Activated gamma-delta T cell treated with anti-CD3 and anti-CD28 coated beads, Interleukin-2, amount 50 U/mL, for 16 hours (primary cell): ENCODE results near the gene FAM107B.
"Not testable (repeated sequence)": the region's sequence is repeated elsewhere in the genome, so short reads cannot be mapped to it uniquely, and the experiment has no call there.

Experiments
- DNase-seq: peaks from one replicate; pipeline ENCODE4 v3.0.0-alpha.2; 2020; ENCODE audit warnings: low read depth

The FAM107B gene

GRCh38 chr10:14736043-14736442, 38.7 kb downstream of the FAM107B start:
- DNase-seq = no peak

GRCh38 chr10:14731875-14732512, 42.7 kb downstream of the FAM107B start:
- DNase-seq = no peak

DNA sequence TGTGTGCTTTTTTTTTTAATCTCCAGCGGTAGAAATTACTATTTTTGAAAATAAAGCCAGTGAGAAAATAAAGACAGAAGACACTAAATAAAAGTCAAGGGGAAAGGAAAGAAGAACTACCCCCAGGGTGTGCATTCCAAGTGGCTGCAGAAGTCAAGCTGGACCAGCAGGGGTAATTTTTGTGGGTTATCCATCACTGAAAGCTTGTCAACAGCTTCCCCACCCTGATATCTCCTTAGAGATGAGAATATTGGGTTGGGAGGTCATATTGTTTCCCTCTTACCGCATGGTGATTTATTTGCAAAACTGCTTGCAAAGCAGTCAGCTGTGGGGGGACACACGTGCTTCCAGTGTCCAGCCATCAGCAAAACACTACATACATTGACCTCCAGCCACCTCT, 46.4 kb downstream of the FAM107B start:
- no peak for DNase-seq

DNA sequence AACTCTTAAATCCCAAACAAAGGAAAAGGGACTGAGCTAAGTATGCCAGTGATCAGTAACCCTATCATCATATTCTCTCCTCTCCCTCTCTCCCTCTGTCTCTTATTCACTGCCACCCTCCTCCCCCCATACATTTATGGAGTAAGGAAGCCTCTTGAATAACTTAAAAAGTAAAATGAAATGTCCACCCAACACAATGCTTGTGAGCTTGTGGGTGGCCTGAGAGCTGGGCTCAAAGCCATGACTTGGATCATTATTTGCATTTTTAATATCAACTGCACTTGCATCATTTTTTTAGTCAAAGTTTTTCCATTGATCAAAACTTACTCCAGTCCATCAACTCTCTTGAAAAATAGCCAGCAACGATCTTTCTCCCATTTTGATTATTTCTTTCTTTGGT, 46.8 kb downstream of the FAM107B start:
- DNase-seq = no peak

DNA sequence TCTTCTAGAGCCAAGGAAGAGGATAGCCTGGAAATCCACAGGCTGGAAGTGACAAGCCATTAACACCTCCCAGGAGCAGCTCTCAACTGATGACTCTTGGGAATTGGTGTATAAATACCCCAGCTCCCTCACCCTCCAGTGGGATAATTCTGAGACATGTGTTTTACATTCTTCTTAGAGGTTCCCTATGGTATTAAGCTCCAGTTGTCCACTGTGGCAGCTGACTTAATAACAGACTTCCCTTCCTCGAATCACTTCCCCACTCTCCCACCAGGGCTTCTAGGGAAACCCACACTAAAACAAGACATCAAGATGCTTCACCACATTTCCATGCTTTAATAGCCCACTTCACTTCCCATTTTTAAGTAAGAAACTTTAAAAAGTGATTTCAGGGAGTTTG, 47.2 kb downstream of the FAM107B start:
- no peak for DNase-seq

GRCh38 chr10:14724931-14725330, 49.8 kb downstream of the FAM107B start:
- no peak for DNase-seq

DNA sequence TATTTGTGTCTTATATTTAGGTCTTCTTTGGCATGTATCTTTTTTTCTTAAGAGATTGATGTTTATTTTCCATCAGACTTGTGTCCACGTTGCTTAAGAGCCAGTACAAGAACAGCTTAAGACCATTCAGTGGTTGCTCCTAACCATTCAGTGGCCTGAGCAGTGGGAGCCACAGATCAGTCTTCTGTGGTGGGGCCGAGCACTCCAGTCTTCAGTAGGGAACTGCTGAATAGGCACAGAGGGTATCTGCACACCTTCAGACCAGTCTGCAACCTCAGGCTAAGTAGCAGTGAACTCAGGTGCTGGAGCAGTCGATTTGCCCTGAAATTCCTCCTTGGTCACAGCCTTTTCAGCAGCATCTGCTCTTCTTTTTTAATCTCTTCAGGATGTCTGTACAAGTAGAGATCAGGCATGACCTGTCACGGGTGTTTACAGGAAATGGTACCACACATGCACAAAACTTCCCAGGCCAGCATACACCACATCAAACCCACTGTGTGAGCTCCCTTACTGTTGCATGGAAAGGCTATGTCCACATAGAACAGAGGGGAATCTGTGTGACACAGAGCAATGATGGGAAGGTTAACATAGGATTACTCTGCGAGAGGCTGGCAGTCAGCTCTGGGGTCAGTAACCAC, 51.5 kb downstream of the FAM107B start:
- DNase-seq = no peak

GRCh38 chr10:14717552-14717951, 57.1 kb downstream of the FAM107B start:
- no peak for DNase-seq

DNA sequence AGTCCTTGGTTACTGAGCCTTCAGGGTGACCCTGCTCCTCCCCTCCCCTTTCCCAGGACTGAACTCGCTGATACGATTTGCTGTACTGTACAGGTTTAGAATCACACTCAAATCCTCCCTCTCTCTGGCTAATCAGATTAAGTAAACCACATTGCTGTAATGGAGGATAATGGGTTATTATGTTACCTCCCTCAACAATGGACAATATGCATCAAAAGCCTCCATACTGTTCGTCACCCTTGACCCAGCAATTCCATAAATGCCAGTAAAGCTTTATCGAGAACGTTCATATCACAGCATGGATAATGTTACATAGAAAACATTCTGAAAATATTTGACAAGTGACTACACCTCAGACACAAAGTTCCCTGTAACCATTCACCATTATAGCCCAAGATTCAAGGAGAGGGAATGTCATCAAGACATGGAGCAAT, 61.7 kb downstream of the FAM107B start:
- no peak for DNase-seq

DNA sequence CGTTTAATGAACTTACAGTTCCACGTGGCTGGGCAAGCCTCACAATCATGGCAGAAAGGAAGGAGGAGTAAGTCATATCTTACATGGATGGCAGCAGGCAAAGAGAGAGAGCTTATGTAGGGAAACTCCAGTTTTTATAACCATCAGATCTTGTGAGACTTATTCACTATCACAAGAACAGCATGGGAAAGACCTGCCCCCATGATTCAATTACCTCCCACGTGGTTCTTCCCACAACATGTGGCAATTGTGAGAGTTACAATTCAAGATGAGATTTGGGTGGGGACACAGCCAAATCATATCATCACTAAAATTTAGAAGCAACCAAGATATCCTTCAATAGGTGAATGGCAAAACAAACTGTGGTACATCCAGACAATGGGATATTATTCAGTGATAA, 65.4 kb downstream of the FAM107B start:
- DNase-seq = not testable (repeated sequence)

- DNase-seq = no peak
Observed at GRCh38 chr10:14707481-14707880, 67.2 kb downstream of the FAM107B start.

DNA sequence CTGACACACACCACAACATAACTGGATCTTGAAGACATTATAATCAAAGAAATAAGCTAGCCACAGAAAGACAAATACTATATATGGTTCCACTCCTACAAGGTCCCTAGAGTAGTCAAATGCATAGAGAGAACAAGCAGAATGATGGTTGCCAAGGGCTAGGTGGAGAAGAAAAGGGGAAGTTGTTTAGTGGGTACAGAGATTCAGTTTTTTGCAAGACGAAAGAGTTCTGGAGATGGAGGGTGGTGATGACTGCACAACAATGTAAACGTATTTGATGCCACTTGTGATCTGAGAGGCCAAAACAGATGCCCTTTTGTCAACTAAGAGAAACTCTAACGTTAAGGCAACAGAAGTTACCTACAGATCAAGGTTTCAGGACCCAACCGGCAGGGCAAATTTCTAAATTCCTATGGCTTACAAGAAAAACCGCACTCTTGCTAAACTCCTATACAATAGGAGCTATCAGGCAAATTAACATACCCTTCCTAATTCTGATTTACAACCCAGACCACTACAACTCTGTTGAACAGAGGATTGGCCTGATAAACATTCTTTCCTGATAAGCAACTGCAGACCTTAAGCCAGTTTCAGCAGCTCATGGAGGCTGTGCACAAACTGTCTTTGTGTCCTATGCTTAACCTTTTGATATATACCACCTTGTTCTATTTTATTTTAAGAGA, 69.0 kb downstream of the FAM107B start:
- DNase-seq = no peak

- DNase-seq = no peak
Observed at GRCh38 chr10:14703631-14704001, 71.1 kb downstream of the FAM107B start.

- no peak for DNase-seq
Observed at GRCh38 chr10:14701466-14701865, 73.2 kb downstream of the FAM107B start.

- DNase-seq = no peak
Observed at GRCh38 chr10:14700546-14700945, 74.2 kb downstream of the FAM107B start.

GRCh38 chr10:14699482-14699881, 75.2 kb downstream of the FAM107B start:
- DNase-seq = no peak

- no peak for DNase-seq
Observed at GRCh38 chr10:14698829-14699170, 75.9 kb downstream of the FAM107B start.

DNA sequence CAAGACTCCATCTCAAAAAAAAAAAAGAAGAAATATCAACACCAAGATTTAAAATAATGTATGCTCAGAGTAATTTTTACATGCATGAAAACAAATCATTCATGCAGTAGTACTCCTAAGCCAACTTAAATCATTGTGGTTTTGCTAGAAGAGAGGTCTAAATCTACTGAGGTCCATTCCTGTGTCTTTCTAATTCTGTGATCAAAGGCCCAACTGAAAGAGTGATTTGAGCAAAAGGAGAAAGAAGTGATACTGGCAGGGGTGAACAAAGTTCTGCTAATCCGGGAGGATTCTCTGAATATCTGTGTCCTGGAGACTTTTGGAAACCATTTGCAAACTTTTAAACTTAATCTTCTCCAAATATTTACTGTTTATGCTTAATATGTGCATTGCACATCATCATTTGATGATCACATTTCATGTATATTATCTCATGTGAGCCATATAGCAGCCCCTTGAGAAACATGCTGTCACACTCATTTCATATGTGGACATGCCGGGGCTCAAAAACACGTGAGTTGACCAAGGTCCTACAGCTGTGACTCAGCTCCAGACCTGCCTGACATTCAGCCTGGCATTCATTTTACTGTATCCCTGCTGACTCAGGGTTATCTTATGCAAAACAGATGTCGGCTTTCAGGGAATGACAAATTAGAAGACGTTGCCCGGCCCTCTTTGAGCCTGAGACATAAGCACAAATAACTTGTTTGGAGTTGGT, 76.4 kb downstream of the FAM107B start:
- DNase-seq = no peak

DNA sequence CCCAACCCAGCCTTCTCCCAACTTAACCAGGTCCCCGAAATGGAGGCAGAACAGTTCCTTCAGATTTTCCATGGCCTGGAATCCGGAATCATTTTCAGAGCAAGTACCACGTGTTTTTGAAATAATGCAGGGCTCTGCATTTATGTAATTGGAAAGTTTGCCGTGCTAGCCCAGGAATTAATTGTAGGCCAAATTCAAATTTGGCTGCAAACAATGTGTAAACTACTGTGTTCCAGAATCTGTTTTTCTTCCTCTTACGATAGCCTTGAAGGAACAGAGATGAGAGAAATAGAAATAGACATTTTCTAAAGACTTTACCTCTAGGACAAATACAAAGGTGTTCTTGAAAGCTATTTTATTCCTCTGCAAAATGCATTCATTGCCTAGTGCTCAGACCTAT, 77.4 kb downstream of the FAM107B start:
- no peak for DNase-seq

- DNase-seq = no peak
Observed at GRCh38 chr10:14696821-14697220, 77.9 kb downstream of the FAM107B start.

- no peak for DNase-seq
Observed at GRCh38 chr10:14695847-14696480, 78.7 kb downstream of the FAM107B start.

GRCh38 chr10:14693891-14694290, 80.8 kb downstream of the FAM107B start:
- DNase-seq = no peak
